Mesodermal cell (in vitro differentiated cells): ENCODE data around the gene DBET.
"Not testable (repeated sequence)": the region's sequence is repeated elsewhere in the genome, so short reads cannot be mapped to it uniquely, and the experiment has no call there.

Source experiments
- H3K27ac ChIP-seq: 2 replicates; pipeline ENCODE4 v1.7.0; 2013; ENCODE audit warnings: mild to moderate bottlenecking, low read depth, low read length, moderate library complexity; ENCODE audit not compliant: severe bottlenecking
- H3K36me3 ChIP-seq: 2 replicates; pipeline ENCODE4 v1.7.1; 2013; ENCODE audit warnings: mild to moderate bottlenecking, low read length, moderate library complexity; ENCODE audit not compliant: control insufficient read depth, insufficient read depth
- H3K4me1 ChIP-seq: one replicate; pipeline ENCODE4 v1.7.1; 2013; ENCODE audit warnings: mild to moderate bottlenecking, low read length; ENCODE audit not compliant: insufficient read depth, control insufficient read depth, poor library complexity, severe bottlenecking
- H3K4me3 ChIP-seq: 2 replicates; pipeline ENCODE4 v1.7.0; 2013; ENCODE audit warnings: low read length, control low read depth, mild to moderate bottlenecking; ENCODE audit not compliant: insufficient read depth, poor library complexity, severe bottlenecking; ENCODE audit errors: extremely low read depth
- H3K9me3 ChIP-seq: 2 replicates; pipeline ENCODE4 v1.7.1; 2013; ENCODE audit warnings: mild to moderate bottlenecking, low read length, moderate library complexity; ENCODE audit not compliant: control insufficient read depth
- WGBS, 2 experiments: methylation state at CpG; one replicate each; pipeline ENCODE4 v1.1.5; 2013; ENCODE audit warnings: missing lambda C conversion rate in 2 of 2; ENCODE audit not compliant: insufficient coverage in 2 of 2; 5-methylcytosine and 5-hydroxymethylcytosine counted together

The DBET gene

DNA sequence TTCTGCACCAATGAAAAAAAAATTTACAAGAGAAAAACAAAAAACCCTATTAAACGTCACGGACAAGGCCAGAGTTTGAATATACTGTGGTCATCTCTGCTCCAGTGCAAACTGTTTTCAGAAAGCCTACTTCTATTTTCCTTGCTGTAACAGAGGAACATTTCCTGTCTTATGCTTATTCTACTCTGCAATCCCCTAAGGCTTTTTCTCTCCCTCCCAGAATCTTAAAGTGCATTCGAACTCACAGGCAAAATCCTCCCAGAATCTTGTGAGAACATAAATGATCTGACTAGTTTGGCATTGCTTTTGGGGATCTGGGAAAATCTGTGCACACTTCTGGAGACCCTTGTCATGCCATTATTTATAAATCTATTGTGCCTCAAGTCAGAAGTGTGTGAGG, 503 bp downstream of the DBET start:
- H3K9me3 ChIP-seq, H3K27ac ChIP-seq, H3K4me3 ChIP-seq, H3K36me3 ChIP-seq, H3K4me1 ChIP-seq: not testable (repeated sequence)
- WGBS, 2 experiments = 40% methylated on average over 1 of the region's 3 CpGs; no CpG with 5 or more reads in 1 of the 2 experiments

DNA sequence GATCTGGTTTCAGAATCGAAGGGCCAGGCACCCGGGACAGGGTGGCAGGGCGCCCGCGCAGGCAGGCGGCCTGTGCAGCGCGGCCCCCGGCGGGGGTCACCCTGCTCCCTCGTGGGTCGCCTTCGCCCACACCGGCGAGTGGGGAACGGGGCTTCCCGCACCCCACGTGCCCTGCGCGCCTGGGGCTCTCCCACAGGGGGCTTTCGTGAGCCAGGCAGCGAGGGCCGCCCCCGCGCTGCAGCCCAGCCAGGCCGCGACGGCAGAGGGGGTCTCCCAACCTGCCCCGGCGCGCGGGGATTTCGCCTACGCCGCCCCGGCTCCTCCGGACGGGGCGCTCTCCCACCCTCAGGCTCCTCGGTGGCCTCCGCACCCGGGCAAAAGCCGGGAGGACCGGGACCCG, 4.0 kb downstream of the DBET start:
- not testable (repeated sequence) for H3K27ac ChIP-seq, H3K4me1 ChIP-seq
- WGBS, 2 experiments = 59 to 64% methylated on average over 9 to 20 of the region's 45 CpGs

DNA sequence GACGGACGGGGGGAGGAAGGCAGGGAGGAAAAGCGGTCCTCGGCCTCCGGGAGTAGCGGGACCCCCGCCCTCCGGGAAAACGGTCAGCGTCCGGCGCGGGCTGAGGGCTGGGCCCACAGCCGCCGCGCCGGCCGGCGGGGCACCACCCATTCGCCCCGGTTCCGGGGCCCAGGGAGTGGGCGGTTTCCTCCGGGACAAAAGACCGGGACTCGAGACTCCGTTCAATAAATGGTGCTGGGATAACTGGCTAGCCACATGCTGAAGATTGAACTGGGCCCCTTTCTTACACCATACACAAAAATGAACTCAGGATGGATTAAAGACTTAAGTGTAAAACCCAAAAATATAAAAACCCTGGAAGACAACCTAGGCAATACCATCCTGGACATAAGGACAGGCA, 28.8 kb downstream of the DBET start:
- not testable (repeated sequence) for H3K36me3 ChIP-seq, H3K4me1 ChIP-seq, H3K27ac ChIP-seq, H3K9me3 ChIP-seq, H3K4me3 ChIP-seq
- no CpG with 5 or more reads among the region's 27 CpGs for WGBS, 2 experiments

More for the DNA sequence above, 4.0 kb downstream of the DBET start:
- not testable (repeated sequence) for H3K9me3 ChIP-seq, H3K36me3 ChIP-seq, H3K4me3 ChIP-seq

DNA sequence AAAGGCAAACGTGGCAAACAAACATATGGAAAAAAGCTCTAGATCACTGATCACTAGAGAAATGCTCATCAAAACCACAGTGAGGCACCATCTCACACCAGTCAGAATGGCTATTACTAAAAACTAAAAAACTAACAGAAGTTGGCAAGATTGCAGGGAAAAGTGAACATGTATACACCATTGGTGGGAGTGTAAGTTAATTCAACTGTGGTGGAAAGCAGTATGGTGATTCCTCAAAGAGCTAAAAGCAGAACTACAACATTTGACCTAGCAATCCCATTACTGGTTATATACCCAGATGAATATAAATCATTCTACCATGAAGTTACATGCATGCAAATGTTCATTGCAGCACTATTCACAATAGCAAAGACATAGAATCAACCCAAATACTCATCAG, 29.7 kb downstream of the DBET start:
- H3K36me3 ChIP-seq, H3K4me1 ChIP-seq, H3K4me3 ChIP-seq, H3K27ac ChIP-seq, H3K9me3 ChIP-seq: not testable (repeated sequence)
- no CpG with 5 or more reads among the region's 1 CpG for WGBS, 2 experiments

DNA sequence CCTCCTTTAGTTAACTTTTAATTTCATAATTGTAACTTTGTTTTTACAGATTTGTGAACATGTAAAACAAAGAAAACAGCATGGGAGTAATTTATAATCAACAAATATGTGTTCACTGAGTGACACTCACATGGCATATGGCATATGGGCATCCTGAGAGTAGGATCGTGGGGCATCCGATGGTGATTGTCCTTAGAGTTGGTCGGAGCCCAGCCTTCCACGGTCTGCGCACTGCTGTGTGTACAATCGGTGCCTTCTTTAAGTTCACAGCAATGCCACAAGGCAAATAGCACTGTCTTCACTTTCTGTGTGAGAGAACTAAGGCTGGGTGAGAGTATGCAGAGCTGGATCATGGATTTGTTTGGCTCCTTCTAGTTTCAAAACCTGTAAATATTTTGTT, 31.0 kb downstream of the DBET start:
- H3K9me3 ChIP-seq, H3K36me3 ChIP-seq, H3K27ac ChIP-seq, H3K4me1 ChIP-seq, H3K4me3 ChIP-seq: not testable (repeated sequence)
- no CpG with 5 or more reads among the region's 6 CpGs for WGBS, 2 experiments

DNA sequence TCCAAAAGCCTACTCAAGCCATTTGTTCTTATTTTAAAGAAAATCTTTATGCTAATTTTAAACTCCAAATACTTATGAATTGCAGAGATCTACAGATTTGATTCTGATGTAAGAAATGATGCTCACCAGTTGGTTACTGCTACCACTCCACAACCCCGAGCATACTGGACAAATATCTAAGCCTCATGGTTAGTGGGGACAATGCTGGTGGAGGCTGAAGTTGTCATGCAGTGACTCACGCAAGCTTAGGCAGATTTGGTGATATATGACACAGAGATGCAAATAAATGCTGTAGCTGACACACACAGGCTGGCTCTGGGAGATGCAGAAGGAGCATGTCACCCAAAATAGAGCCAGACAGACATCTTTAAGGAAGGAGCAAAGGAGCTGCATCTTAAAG, 35.3 kb downstream of the DBET start:
- not testable (repeated sequence) for H3K4me1 ChIP-seq, H3K27ac ChIP-seq, H3K36me3 ChIP-seq, H3K9me3 ChIP-seq, H3K4me3 ChIP-seq
- WGBS, 2 experiments = no CpG with 5 or more reads among the region's 2 CpGs

DNA sequence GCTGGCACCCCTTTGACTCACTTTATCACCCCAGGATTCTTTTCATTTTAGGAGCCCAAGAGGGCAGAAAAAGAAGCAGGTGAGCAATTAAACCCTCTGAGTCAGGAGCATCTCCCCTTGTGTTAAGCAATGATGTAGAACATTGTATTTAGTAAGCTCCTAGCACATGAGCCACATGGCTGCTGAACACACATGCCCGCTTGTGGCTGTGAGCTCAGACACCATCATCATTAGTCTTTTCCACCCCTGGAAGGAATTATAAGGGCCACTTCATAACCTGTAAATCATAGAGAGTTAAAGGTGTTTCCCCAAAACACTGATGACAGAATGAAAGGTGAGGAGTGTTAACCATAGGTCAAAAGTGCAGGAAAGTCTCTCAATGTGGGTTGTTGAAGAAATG, 37.2 kb downstream of the DBET start:
- not testable (repeated sequence) for H3K4me1 ChIP-seq, H3K27ac ChIP-seq, H3K4me3 ChIP-seq, H3K36me3 ChIP-seq, H3K9me3 ChIP-seq
- no CpG with 5 or more reads among the region's 1 CpG for WGBS, 2 experiments

DNA sequence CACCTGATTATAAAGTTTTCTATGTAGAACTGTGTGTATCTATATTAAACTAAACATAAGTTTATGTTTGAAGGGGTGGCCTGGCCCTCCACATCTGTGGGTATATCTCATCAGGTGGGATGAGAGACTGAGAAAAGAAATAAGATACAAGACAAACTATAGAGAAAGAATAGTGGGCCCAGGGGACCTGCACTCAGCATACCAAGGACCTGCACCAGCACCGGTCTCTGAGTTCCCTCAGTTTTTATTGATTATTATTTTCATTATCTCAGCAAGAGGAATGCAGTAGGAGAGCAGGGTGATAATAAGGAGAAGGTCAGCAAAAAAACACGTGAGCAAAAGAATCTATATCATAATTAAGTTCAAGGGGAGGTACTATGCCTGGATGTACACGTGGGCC, 41.9 kb downstream of the DBET start:
- not testable (repeated sequence) for H3K27ac ChIP-seq, H3K36me3 ChIP-seq, H3K4me1 ChIP-seq, H3K4me3 ChIP-seq
- 26% methylated on average over 2 to 3 of the region's 3 CpGs for WGBS, 2 experiments
- H3K9me3 ChIP-seq = peaks cover 49% of the 10 kb centered on the region

DNA sequence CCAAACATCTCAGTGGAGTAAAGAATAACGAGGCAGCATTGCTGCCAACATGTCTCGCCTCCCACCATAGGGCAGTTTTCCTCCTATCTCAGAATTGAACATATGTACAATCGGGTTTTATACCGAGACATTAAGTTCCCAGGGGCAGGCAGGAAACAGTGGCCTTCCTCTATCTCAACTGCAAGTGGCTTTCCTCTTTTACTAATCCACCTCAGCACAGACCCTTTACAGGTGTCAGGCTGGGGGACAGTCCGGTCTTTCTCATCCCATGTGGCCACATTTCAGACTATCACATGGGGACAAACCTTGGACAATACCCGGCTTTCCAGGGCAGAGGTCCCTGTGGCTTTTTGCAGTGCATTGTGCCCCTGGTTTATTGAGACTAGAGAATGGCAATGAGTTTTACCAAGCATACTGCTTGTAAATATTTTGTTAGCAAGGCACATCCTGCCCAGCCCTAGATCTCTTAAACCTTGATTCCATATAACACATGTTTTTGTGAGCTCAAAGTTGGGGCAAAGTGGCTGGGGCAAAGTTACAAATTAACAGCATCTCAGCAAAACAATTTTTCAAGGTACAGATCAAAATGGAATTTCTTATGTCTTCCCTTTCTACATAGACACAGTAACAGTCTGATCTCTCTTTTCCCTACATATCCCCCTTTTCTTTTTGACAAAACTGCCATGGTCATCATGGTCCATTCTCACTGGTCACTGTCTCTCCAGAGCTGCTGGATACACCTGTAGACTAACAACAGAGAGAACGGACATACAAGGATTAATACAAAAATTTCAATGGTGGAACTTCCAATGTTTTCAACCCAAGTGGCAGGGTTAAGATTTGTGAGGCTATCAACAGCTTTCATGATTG, 42.5 kb downstream of the DBET start:
- not testable (repeated sequence) for H3K27ac ChIP-seq, H3K4me1 ChIP-seq, H3K4me3 ChIP-seq, H3K36me3 ChIP-seq
- H3K9me3 ChIP-seq = peaks cover 56% of the 10 kb centered on the region
- WGBS, 2 experiments = 41 to 45% methylated on average over 6 of the region's 7 CpGs

DNA sequence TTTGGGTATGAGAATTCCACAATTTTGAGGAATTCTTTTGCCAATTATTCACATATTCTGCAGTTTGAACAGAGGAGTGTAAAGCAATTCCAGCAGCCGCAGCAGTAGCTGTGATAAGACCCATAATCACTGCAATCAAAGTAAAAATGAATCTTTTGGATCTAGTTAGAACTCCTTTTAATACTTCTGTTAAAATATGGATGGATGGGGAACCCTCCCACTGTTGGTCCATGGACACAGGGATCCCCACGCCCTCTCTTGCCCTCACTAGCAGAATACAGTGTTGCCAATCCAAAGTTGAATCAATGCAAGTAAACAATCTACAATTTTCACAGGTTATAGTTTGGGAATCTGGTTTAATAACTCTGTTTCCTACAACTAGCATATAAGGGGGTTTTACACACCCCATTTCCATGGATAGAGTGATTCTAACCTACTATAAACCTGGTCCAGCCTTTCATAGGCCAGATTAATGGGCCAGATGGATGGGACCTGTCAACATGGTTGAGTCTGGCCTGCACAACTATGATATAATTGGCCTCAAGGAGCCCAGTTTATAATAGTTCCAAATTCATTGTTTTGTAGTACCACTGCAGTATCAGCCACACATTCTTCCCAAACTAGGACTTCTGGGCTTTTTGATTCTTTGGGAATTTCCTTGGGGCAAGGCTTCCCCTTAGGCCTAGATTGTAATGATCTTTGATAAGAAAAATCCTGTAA, 43.6 kb downstream of the DBET start:
- WGBS, 2 experiments = 33 to 36% methylated on average over 2 of the region's 2 CpGs
- H3K27ac ChIP-seq = not testable (repeated sequence)

DNA sequence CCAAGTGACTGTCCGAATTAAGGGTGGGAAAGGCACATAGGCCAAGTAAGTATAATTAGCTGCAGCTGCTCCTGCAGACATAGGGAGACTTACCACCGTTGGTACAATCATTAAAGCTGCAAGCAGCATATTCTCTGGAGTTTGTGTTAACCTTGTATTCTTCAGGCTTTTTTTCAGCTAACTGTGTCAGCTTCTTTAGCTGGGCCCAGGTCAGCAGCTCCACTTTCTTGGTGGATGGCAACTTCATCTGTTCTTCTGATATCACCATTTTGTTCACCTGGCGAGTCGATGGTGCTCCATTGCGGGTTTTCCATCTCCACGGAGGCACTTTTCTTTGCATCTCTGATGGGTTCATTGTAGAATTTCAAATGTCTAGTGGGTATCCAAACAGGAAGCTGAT, 44.5 kb downstream of the DBET start:
- peaks cover 63% of the 10 kb centered on the region for H3K9me3 ChIP-seq
- not testable (repeated sequence) for H3K4me1 ChIP-seq, H3K27ac ChIP-seq, H3K36me3 ChIP-seq, H3K4me3 ChIP-seq
- 62 to 64% methylated on average over 6 of the region's 6 CpGs for WGBS, 2 experiments

More for the DNA sequence above, 43.6 kb downstream of the DBET start:
- H3K36me3 ChIP-seq, H3K4me3 ChIP-seq, H3K4me1 ChIP-seq: not testable (repeated sequence)
- H3K9me3 ChIP-seq = peaks cover 63% of the 10 kb centered on the region
